Measurements from ENCODE around the gene BAG5. TPM values are rescaled to one million over a fixed set of nuclear protein-coding genes. Genes with fewer than 3 reads are reported as not detected.

BAG5 gene
- total RNA-seq, 1 donor from 2014 or later, result 39.9 TPM

DNA sequence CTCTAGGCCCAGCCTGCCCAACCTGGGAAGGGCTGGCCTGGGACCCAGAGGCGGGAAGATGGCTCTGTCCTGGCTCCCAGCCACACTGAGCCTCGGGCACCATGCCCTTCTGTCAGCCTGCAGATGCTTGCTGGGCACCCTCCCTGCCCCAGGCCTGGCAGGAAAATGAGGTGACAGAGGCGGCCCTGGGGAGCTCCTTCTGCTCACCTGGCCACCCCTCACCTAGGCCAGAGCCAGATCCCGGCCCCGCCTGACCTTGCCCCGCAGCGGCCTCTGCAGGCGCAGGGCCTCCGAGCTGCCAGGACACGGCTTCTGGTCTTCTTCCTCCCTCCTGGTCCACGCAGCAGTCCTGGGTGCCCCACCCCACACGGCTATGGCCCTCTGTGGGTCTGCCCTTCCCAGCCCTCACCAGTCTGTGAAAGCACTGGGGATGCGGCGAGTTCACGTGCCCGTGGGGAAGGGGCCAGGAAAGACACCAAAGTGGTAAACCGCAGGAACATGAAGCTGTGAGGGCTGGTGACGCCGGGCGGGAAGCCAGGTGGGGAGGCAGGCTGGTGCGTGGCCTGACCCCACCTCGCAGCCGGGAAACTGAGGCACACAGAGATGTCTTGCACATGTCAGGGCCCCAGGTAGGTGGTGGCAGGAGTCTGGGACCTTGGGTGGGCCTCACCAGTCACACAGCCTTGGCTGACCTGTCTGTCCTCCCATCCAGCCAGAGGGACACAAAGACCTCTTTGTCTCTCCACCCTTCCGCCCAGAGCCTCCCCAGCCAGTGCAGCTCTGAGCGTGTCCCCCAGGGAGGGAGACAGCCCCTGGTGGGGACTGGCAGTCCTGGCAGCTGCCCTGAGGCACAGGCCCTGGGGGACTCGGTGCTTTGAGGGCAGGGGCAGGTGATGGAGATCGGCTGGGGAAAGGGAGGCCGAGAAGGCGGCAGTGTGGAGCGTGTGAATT, 12.8 kb downstream of the BAG5 start:
- TF ChIP-seq, protein P1, sequence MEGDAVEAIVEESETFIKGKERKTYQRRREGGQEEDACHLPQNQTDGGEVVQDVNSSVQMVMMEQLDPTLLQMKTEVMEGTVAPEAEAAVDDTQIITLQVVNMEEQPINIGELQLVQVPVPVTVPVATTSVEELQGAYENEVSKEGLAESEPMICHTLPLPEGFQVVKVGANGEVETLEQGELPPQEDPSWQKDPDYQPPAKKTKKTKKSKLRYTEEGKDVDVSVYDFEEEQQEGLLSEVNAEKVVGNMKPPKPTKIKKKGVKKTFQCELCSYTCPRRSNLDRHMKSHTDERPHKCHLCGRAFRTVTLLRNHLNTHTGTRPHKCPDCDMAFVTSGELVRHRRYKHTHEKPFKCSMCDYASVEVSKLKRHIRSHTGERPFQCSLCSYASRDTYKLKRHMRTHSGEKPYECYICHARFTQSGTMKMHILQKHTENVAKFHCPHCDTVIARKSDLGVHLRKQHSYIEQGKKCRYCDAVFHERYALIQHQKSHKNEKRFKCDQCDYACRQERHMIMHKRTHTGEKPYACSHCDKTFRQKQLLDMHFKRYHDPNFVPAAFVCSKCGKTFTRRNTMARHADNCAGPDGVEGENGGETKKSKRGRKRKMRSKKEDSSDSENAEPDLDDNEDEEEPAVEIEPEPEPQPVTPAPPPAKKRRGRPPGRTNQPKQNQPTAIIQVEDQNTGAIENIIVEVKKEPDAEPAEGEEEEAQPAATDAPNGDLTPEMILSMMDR (IDR thresholded peaks at IDR 0.05; ENCODE audit: unreplicated experiment), result no peak
- Mint-ChIP-seq H3K4me1 (ENCODE audit: unreplicated experiment) (peaks cover 4% of the 10 kb centered on the region), H3K27me3 (ENCODE audit: unreplicated experiment) (peaks cover 14% of the 10 kb centered on the region), H3K36me3 (ENCODE audit: low read depth, unreplicated experiment) (peaks cover under 1% of the 10 kb centered on the region), H3K9me3 (ENCODE audit: unreplicated experiment) (no peaks in the 10 kb centered on the region), H3K27ac (ENCODE audit: unreplicated experiment) (no peak overlapping the region), H3K4me3 (ENCODE audit: unreplicated experiment) (no peak overlapping the region)
- no peak for DNase-seq (ENCODE audit: low spot score)

- Mint-ChIP-seq H3K36me3 (ENCODE audit: low read depth, unreplicated experiment) (no peaks in the 10 kb centered on the region), H3K4me1 (ENCODE audit: unreplicated experiment) (peaks cover 4% of the 10 kb centered on the region), H3K27me3 (ENCODE audit: unreplicated experiment) (peaks cover 12% of the 10 kb centered on the region), H3K4me3 (ENCODE audit: unreplicated experiment) (no peak overlapping the region), H3K9me3 (ENCODE audit: unreplicated experiment) (no peaks in the 10 kb centered on the region), H3K27ac (ENCODE audit: unreplicated experiment) (no peak overlapping the region)
- TF ChIP-seq, protein P1 (IDR thresholded peaks at IDR 0.05; ENCODE audit: unreplicated experiment), result no peak
- DNase-seq (ENCODE audit: low spot score), result no peak
Measured at GRCh38 chr14:103548463-103549351, 13.8 kb downstream of the BAG5 start.

DNA sequence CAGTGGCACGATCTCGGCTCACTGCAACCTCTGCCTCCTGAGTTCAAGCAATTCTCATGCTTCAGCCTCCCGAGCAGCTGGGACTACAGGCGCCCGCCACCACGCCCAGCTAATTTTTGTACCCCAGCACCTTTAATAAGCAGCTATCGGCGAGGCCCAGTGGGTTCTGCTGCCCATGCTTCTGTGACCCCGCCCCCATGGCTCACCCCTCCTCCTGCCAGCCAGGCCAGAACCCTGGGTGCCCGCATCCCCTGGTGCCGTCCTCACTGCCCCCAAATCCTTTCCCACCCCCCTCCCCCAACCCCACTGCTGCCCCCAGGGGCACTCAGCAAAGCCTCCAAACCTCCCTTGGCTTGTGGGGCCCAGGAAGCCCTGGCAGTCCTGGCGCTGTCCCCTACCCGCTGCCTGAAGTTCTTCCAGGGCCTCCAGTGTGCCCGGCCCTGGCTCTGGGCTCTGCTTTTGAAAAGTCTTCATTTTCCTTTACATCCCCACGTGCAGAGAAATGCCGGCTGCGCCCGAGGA, 14.5 kb downstream of the BAG5 start:
- H3K4me3 Mint-ChIP-seq (ENCODE audit: unreplicated experiment), result no peak overlapping the region
- H3K27me3 Mint-ChIP-seq (ENCODE audit: unreplicated experiment), result peaks cover 12% of the 10 kb centered on the region
- peaks cover 4% of the 10 kb centered on the region for H3K4me1 Mint-ChIP-seq (ENCODE audit: unreplicated experiment)
- TF ChIP-seq, protein P1 (IDR thresholded peaks at IDR 0.05; ENCODE audit: unreplicated experiment), result no peak
- DNase-seq (ENCODE audit: low spot score), result no peak
- no peaks in the 10 kb centered on the region for H3K36me3 Mint-ChIP-seq (ENCODE audit: low read depth, unreplicated experiment)
- H3K9me3 Mint-ChIP-seq (ENCODE audit: unreplicated experiment), result no peaks in the 10 kb centered on the region
- no peak overlapping the region for H3K27ac Mint-ChIP-seq (ENCODE audit: unreplicated experiment)

DNA sequence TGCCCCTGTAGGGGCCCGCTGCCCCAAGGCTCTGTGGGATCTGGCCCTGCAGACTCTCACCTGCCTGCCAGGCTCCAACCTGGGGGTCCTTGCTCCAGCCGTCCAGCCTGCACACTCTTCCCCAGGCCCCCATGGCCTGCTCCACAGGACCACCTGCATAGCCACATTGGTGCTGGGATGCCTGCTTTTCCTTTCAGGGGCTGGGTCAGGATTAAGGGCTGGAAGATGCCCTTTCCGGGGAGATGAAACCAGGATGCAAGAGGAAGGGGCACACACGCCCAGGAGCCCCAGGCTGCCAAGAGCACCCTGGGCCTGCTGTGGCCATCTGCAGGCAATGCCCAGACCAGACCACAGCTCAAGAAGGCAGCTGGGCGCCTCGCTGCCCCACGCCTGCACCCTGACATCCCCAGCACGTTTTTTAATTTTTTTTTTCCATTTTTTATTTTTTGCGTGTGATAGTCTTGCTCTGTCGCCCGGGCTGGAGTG, 15.0 kb downstream of the BAG5 start:
- H3K27ac Mint-ChIP-seq (ENCODE audit: unreplicated experiment), result no peak overlapping the region
- H3K4me1 Mint-ChIP-seq (ENCODE audit: unreplicated experiment), result peaks cover 4% of the 10 kb centered on the region
- DNase-seq (ENCODE audit: low spot score), result no peak
- no peak overlapping the region for H3K4me3 Mint-ChIP-seq (ENCODE audit: unreplicated experiment)
- H3K27me3 Mint-ChIP-seq (ENCODE audit: unreplicated experiment), result peaks cover 12% of the 10 kb centered on the region
- H3K36me3 Mint-ChIP-seq (ENCODE audit: low read depth, unreplicated experiment), result no peaks in the 10 kb centered on the region
- TF ChIP-seq, protein P1 (IDR thresholded peaks at IDR 0.05; ENCODE audit: unreplicated experiment), result no peak
- H3K9me3 Mint-ChIP-seq (ENCODE audit: unreplicated experiment), result no peaks in the 10 kb centered on the region
